Measurements from ENCODE around the gene RPP40. TPM values are rescaled to one million over a fixed set of nuclear protein-coding genes. Genes with fewer than 3 reads are reported as not detected.

RPP40 gene
- total and polyA plus RNA-seq, 5 experiments from 2014 or later = 7.9 to 22.5 (median 9.5) TPM

DNA sequence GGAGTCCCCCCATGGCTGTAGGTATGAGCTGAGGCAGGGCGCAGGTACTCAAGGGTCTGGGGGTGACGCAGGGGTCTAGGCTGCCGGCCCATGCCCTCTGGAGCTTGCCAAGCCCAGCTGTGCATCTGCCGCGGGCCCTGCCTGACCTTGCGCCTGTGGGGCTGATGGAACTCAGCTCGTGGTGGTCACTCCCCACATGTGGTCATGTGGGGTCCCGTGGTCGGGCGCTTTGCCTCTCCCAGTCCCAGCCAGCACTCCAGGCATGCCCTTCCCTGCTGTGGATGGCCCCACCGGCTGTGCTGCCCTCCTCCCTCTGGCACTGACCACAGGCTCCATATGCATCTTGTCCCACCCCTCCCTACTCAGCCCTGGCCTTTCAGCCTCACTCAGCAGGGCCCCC lies 57.3 kb downstream of the RPP40 start:
- no peaks in the 10 kb centered on the region for H3K9me3 Mint-ChIP-seq
- DNase-seq (no peak), ATAC-seq (no peak)
- no peak overlapping the region for H3K4me3 Mint-ChIP-seq
- peaks cover 0 to 68% (median 13%) of the 10 kb centered on the region in 3 donors for H3K36me3 Mint-ChIP-seq
- no peak overlapping the region for H3K27ac Mint-ChIP-seq
- peaks cover 15 to 17% (median 16%) of the 10 kb centered on the region in 4 donors for H3K4me1 Mint-ChIP-seq
- H3K27me3 Mint-ChIP-seq = no peaks in the 10 kb centered on the region
- POLR2A ChIA-PET = interaction anchor here (0.9 kb wide), 1 partner anchor 9 kb away, joined by 3 read pairs; no protein-coding TSS in a partner anchor

Other genes starting within 250 kb of the RPP40 start
- gene CDYL, start 227.6 kb downstream of the RPP40 start, total RNA-seq = 10 to 100 TPM; 47.8 to 49.3 TPM
- gene CDYL, start 227.6 kb downstream of the RPP40 start, polyA plus RNA-seq = 1 to 10 TPM; 5.6 to 6.1 (median 5.7) TPM
- under 1 TPM in 1 of 2 experiments, not detected in 1; 0.08 TPM for gene PPP1R3G, start 81.3 kb upstream of the RPP40 start, total RNA-seq
- gene PPP1R3G, start 81.3 kb upstream of the RPP40 start, polyA plus RNA-seq = not detected

All from naive thymus-derived CD8-positive, alpha-beta T cell (primary cell).